Activated CD4-positive, alpha-beta T cell treated with anti-CD3 and anti-CD28 coated beads for 1 hour (primary cell): ENCODE data around the gene TMF1.

Experiments used
- DNase-seq: peaks from one replicate; pipeline ENCODE4 v3.0.0-alpha.2; 2020

TMF1 gene

DNA sequence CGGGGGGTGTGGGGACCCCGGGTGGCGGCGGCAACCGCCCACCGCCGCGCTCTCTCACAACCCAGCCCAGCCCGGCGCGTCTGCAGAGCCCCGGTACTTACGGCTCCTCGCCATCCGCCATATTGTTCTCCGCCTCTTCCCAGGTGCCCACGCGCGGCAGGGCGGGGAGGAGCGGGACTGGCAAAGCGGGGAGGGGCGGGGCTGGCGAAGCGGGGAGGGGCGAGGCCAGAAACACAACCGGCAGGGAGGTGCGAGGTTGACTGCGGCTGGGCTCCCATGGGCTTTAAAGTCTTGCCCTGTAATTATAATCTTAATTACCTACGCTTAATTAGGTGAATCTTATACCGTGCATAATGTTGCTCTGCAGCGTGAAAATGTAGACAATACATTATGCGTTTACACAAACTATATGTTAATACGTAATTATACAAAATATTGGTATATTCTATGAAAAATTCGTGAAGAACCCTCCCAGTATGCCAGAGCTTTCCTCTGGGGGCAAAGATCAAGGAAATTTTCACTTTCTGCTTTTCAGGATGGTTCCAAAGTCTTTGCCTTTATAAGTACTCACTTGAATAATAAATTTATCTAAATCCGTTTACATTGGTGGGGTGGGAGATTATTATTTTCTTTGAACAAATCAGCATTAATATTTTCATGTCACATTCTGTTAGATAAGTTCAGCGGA lies 28.2 kb upstream of the TMF1 start, which contains the start of gene UBA3:
Gene UBA3 (minus strand): TSS at position 133 of the 688 bp plus-strand sequence. CDS start 12 bp downstream, at position 121.
- peak; percentile 84 for DNase-seq

DNA sequence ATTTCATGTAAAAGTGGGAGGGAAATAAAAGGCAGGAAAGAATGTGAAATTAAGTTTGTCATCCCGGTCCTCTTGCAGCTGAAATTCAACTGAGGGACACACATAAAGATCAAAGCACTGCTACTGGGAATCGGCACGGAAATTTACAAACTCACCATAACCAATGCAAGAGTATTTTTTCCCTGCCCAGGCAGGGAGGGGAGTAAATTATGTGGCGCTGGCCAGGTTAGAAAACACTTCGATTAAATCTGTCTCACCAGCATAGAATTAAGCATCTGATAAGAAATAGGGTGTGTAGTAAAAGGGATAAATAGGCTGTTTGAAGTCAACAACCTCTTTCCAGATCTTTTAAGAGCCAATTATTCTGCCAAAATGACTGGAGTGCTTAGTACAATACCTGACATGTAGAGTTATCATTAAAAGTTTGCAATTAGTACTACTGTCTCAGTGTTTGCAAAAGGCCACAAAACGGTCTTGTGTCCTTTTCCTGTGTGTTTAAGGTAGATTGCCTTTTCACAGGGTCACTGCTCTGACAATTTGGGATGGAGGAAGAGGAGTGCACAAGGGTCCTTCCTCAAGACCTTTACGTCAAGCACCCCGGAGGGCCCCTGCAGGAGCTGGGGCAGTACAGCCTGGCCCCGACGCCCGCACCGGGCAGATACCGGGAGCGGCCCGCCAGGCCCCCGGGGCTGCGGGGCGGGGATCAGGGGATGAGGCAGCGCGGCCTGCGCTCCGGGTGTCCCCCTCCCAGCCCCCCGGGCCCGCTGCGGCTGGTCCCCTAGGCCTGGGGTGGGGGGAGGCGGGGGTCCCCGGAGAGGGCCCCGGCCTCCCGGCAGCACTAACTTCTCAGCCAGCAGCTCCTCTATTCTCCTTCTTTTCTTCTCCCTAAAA lies 27.4 kb upstream of the TMF1 start:
- no peak for DNase-seq

DNA sequence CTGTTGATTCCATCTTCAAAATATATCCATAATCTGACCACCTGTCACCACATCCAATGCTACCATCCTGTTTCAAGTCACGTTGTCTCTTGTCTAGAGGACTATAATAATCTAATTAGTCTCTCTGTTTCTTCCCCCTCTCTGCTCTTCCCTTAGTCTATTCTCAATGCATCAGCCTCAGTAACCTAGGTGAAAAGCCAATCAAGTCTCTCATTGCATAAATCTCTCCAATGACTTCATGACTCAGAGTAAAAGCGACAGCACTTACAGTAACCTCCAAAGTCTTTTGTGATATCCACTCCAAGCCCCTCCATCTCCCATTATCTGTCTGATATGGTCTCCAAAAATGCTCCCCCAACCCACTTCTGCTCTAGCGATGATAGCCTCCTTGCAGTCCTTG lies 20.8 kb upstream of the TMF1 start:
- DNase-seq = no peak

DNA sequence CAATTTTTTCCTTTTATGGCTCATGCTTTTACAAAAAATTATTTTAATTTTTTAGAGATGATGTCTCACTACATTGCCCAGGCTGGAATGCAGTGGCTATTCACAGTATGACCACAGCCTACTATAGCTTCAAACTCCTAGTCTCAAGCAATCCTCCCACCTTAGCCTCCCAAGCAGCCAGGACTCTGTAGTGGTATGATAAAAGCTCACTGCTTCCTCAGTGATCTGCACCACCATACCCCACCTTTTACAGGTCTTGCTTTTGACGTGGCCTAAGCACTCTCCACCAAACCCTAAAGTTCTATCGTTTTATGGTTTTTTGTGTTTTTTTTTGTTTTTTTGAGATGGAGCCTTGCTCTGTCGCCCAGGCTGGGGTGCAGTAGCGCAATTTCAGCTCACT lies 14.0 kb upstream of the TMF1 start:
- no peak for DNase-seq

DNA sequence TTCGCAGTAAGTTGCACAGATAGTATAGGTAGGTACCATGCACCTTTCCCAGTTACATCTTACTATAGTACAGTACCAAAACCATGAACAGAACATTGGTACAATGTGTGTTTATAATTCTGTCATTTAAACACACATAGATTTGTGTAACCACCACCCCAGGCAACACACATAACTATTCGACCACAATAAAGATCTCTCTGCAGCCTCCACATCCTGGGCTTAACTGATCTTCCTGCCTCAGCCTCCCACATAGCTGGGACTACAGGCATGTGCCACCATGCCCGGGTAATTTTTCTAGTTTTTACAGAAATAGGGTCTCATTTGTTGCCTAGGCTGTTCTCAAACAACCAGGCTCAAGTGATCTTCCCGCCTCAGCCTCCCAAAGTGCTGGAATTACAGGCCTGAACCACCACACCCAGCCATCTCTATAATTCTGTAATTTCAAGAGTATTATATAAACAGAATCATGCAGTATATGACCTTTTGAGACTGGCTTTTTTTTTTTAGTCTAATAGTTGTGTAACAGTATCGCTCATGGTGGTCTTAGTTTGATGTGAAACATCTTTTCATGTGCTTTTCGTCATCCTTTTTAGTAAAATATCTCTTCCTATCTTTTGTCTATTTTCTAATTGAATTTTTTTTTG lies 13.3 kb upstream of the TMF1 start:
- DNase-seq = no peak

DNA sequence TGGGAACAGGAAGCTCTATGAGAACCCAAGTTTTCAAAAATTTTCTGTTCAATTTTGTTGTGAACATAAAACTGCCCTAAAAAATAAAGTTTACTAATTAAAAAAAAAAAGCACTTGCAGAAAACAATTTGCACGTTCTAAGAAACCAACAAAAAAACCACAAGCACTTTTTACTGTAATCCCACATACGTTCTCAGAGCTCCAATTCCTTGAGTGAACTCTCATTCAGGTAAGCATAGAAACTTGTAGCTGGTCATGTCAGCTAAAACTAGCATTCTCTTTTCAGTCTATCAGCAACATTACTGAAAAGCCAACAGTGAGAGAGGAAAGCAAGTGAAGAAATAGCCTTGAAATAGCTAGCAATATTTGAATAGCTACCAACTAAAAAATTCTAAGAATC lies 11.5 kb upstream of the TMF1 start:
- DNase-seq = no peak

DNA sequence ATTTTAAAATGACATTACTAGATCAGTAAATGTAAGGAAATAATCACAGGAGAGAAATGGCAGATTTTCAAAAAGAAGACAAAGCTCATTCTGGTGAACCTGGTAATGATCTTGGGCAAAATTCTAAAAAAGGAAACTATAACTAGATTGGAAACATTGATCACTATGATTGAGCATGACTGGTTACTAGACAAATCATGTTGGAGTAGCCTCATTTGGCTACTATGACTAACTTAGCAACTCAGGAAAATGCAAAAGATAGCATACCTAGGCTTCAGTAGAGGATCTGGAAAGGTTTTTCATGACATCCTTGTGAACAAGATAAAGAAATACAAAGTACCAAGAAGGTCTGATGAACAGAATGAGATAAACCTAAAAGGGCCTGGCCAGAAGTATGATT lies 7.6 kb upstream of the TMF1 start:
- DNase-seq = no peak

DNA sequence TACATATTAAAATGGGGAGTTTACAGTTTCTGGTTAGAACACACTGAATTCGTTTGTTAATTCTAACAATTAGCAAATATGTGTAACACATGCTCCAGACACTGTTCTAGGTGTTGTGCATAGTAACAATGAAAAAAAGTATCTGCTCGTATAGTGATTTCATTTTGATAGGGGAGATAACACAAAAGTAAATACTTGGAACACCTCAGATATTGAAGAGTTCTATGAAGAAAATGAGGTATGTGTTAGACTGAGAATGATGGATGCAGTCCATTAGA lies 6.8 kb upstream of the TMF1 start:
- DNase-seq = no peak

DNA sequence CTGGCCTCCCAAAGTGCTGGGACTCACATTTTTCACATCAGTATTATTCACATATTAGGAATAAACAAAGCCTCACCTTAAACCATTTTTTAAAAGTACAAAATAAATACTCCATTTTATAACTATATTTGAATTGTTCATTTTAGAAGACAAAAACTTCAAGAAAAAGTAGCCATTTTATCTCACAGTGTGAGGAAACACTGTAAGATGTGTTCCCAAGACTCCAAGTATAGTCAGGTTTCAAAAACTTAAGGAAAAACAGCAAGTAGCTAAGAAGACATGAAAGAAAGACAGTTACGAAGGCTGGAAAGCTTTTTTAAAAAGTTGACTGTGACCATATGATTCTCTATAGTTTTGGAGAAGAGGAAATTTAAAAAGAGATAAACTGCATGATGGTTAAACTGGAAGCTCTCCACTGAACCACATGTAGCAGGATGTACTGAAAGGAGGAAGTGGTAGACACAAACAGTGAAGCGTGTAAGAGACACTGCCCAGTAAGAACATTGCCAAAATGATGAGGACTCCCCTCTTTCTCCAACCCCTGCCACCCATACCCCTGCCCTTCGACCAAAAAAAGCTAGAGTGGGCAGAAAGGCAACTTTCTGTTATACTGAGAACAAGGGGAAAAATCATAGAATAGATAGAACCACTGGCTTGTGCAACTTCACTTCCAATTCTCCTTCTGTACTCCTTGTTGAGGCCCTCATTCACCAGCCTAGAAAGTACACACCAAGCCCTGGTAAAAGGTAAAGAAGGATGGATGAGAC lies 6.2 kb upstream of the TMF1 start:
- no peak for DNase-seq

DNA sequence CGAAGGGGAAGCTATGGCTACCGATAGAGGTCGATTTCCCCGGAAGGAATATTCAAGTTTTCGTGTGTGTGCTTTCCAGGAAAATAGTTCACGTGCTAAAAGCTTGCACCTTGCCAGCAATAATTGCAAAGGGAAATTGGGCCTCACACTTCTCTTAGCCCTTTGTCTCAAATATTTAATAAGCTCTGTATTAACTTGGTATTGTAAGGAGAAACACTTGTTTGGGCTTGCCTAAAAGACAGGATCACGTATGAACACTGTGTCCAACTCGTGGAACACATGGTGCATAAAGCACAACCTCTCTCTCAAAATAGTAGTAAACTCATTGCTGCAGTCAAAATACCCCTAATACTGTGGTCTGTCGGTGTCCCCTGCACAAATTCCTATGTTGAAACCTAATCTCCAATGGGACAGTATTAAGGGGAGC lies 352 bp upstream of the TMF1 start:
- DNase-seq = no peak

DNA sequence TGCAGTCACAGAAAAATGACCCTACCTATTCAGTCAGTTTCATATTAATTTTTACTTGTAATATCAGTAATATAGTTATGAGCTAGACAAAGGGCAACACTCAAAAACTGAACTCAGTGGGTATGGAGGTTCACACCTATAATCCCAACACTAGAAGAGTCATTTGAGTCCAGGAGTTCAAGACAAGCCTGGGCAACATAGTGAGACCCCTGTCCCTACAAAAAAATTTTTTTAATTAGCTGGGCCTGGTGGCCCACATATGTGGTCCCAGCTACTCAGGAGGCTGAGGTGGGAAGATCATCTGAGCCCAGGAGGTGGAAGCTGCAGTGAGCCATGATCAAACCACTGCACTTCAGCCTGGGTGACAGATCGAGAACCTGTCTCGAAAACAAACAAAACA lies 3.1 kb downstream of the TMF1 start:
- DNase-seq = no peak

DNA sequence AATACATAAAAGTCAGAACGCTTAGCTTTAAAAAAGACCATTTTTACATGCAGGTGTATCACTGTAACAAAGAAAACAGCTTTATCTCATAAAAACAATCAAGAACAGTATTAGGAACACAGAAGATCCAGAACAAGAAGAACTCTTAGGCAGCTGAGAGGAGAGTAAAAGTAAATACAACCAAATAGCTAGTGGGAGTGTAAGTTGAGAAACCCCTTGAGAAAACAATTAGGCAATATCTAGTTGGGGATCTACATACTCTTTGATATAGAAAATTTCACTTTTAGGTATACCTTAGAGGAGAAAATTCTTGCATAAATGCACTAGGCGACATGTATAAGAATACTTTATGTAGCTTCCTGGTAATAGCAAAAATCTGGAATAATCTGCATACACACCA lies 7.5 kb downstream of the TMF1 start:
- DNase-seq = no peak

DNA sequence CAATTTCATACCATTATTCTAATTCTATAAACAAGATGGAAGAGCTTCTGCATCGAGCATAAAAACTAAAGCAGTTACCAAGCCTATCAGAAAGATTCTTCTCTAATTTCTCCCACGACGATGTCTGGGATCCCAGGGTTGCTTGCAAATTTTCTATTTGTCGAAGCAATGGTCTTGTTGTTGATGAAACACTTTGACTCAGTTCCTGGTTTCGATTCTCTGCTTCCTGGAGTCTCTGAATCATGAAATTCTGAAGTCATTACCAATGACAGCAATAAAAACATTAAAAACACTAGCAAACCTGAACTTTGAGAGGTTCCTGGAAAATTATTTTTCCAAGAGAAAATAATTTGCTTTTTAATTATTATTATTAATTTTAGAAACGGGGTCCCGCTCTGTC lies 18.7 kb downstream of the TMF1 start:
- DNase-seq = no peak

DNA sequence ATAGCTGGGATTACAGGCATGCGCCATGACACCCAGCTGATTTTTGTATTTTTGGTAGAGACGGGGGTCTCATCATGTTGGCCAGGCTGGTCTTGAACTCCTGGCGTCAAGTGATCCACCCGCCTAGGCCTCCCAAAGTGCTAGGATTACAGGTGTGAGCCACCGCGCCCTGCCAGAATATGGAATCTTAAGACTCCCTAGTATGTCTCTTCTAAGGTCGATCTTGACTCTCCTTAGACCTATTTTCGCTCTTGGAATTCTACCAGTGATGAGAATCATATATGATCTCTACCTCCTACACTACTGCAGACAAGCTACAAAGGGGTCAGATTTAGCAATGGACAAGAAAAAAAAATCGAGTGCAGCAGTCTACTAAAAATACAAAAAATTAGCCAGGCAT lies 19.4 kb downstream of the TMF1 start:
- no peak for DNase-seq

DNA sequence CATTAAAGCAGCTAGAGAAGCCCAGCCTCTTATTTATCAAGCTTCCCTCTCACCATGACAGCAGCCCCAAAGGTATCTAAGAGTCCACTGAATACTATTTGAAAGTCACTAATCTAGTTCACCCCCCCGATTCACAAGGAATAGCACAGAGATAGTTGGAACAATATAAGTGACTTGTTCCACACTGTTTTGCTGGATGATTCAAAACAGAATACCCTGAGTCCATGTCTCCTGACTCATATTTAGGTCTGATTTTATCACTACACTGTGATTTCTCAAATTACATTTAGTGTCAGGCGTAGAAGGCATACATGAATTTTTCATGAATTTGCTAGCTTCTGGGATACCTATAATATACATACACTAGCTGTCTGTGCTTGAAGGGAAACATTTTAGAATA lies 20.0 kb downstream of the TMF1 start:
- no peak for DNase-seq

DNA sequence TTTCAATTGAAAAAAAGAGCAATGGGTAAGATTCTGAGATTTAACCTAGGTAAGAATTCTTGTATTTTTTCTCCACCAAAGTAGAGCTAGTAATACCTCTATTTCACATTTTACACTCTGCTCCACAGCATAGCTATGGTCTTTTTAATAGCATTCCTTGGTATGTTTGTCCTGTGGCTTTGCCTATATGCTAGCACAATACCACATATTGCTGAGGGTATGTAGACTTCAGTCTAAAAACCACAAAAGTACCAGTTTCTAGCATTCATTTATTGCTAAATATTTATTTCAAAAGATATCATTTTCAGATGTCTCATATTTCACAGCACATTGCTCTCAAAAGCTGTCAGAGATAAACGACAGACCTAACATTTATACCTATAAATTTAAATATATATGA lies 20.5 kb downstream of the TMF1 start:
- no peak for DNase-seq

DNA sequence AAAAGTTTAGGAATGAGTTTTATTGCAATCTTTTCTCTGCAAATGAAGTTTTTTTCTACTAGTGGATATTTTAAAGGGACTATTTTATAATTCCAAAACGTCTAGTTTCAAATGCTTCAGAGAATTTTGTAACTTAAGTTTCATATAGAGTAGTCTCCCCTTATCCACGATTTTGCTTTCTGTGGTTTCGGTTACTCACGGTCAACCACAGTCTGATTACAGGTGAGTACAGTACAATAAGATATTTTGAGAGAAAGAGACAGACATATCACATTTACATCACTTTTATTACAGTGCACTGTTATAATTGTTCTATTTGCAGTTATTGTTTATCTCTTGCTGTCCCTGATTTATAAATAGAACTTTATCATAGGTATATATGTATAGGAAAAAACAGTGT lies 31.3 kb downstream of the TMF1 start:
- DNase-seq = no peak

DNA sequence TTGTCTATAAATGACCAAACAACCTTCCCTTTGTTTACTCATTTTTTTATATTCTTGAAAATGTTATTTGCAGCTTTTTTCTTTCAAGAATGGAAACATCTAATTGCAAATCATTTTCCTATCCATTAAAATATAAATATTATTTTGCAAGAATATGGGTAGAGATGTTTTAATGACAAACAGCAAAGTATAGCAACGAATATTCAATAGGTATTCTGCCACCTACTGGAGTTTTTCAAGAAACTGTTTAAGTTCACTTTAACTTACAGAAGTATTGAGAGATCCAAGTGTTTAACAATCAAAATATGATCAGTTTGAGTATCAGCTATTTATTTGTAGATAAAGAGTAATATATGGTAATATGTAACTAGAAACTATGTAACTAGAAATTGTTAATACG lies 31.7 kb downstream of the TMF1 start:
- DNase-seq = no peak

DNA sequence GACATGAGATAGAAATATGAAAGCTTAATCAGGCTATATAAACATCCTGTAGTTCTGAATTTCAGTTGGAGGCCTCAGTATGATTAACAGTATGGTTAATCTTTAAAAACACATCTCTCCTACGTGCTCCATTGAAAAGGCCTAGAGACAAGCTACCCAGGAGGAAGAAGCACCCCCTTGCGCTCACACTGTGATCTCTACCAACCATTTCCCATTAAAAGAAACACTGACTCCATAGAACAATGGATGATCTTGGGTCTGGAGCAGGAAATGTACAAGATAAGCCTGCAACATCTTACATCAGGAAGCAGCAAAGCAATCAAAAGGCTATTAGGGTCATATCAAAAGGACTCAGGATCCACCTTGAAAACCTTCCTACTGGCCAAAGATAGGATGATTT lies 35.2 kb downstream of the TMF1 start:
- no peak for DNase-seq

DNA sequence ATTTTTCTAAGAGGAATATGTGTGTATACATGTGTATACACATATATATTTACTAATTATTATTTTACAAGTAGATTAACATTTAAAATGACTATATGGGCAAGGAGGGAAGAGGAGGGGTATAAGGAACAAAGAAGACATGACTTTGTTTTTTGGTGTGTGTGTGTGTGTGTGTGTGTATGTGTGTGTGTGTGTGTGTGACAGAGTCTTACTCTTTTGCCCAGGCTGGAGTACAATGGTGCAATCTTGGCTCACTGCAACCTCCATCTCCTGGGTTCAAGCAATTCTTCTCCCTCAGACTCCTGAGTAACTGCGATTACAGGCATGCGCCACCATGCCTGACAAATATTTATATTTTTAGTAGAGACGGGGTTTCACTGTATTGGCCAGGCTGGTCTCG lies 36.0 kb downstream of the TMF1 start:
- no peak for DNase-seq

DNA sequence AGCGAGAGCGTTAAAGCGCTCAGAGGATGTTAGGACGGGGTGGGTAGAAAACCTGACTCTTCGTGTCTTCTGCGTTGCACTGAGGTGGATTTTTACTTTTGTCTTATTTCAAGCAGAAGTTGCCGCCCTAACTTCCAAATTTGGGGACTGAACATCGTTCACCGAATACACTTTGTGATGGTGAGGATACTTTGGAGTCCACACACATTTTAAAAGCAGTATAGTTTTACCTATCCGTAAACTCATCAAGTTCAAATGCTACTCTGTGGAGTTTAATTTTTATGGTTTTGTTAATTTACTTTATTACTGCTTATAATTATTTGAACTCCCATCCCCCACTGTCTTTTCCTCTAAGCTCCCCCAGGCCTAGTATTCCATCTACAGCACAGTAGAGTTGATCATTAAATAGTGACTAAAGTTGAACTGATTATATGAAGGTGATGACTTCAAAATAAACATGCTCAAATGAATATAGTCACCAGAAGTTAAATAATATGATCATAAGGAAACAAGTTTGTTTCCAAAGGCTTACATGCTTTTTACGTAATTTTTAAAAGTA lies 38.0 kb downstream of the TMF1 start:
- DNase-seq = no peak

DNA sequence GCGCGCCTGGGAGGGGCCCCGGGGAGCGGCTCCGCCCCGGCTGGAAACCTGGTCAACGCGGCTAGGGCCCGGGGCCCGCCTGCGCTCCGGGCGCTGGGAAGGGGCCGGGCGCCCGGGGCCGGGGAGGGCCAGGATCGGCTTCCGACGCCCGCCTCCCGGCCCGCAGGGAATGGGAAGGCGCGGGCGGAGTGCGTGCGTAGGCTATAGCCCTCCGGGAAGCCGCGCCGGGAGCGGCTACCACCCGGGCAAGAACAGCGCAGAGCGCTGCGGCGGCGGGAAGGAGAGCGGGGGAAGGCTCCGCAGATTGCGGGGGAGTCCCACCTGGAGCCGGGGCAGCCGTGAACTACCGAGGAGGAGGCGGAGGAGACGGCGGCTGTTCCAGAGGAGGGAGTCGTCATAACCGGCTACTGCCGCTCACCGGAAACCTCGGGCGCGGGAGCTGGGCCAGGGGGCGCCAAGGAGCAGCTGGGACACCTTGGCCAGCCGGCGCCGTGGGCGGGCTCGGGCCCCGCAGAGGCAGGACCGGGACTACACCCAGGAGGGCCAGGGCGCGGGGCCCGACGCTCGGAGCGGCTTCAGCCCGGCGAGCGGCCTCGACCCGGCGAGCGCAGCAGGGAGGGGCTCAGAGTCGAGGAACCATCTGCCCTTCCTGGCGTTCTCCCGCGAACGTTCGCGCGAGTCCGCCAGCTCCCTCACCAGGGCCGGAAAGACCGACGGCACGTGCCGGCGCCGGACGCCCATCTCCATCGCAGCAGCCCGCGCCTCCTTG lies 38.7 kb downstream of the TMF1 start, which contains the start of gene EOGT:
Gene EOGT (minus strand): TSS at position 432 of the 769 bp plus-strand sequence. CDS start 3,838 bp downstream, outside the sequence.
- DNase-seq = peak; percentile 60
